OCI-LY3 (cell line): ENCODE data around the gene ZSCAN5B.

ENCODE experiments used
- H2AFZ ChIP-seq: fragments of 200-600, 300-600 bp; shearing (Covaris generic); 2 replicates; pipeline ENCODE4 v1.6.0; 2014; ENCODE audit warnings: antibody characterized with exemption, low read depth, low read length
- H3K27ac ChIP-seq: fragments of 200-600, 300-600 bp; sonication (generic); 2 replicates; pipeline ENCODE4 v1.5.1; 2014; ENCODE audit warnings: mild to moderate bottlenecking, low read length, moderate library complexity, mixed read lengths
- H3K27me3 ChIP-seq: fragments of 200-600, 300-600 bp; sonication (generic); 2 replicates; pipeline ENCODE4 v1.6.1; 2014; ENCODE audit warnings: low read depth, low read length, mixed read lengths
- H3K36me3 ChIP-seq: fragments of 200-600, 300-600 bp; sonication (generic); replicated peaks from 2 replicates; pipeline ENCODE3; 2014; ENCODE audit warnings: low read depth, low read length, mixed read lengths
- H3K4me1 ChIP-seq: fragments of 300-600, 200-600 bp; sonication (generic); 2 replicates; pipeline ENCODE4 v1.6.1; 2014; ENCODE audit warnings: low read length, mixed read lengths
- H3K4me2 ChIP-seq: fragments of 200-600, 300-600 bp; sonication (generic); 2 replicates; pipeline ENCODE4 v1.6.1; 2014; ENCODE audit warnings: low read length, mixed read lengths
- H3K4me3 ChIP-seq: fragments of 300-600, 200-600 bp; sonication (generic); 2 replicates; pipeline ENCODE4 v1.5.1; 2014; ENCODE audit warnings: antibody characterized with exemption, mild to moderate bottlenecking, low read length, moderate library complexity
- H3K79me2 ChIP-seq: fragments of 300-600, 200-600 bp; shearing (Covaris generic); 2 replicates; pipeline ENCODE4 v1.6.1; 2014; ENCODE audit warnings: mild to moderate bottlenecking, low read length, mixed read lengths
- H3K9ac ChIP-seq: fragments of 300-600, 200-600 bp; shearing (Covaris generic); 2 replicates; pipeline ENCODE4 v1.6.0; 2014; ENCODE audit warnings: mild to moderate bottlenecking, low read length, moderate library complexity
- H3K9me3 ChIP-seq: fragments of 200-600, 300-600 bp; shearing (Covaris generic); 2 replicates; pipeline ENCODE4 v1.6.1; 2014; ENCODE audit warnings: low read length, mixed read lengths; ENCODE audit not compliant: insufficient read depth
- H4K20me1 ChIP-seq: fragments of 200-600, 300-600 bp; sonication (generic); 2 replicates; pipeline ENCODE4 v1.6.1; 2016; ENCODE audit warnings: low read length, mixed read lengths; ENCODE audit not compliant: insufficient read depth
- EZH2phosphoT487 ChIP-seq: fragments of 200-600 bp; shearing (Covaris generic); IDR thresholded peaks from 2 replicates; pipeline ENCODE4 v1.6.1; 2018; ENCODE audit warnings: antibody characterized with exemption, mixed run types, low read depth
- TF ChIP-seq, protein P1 (sequence below): fragments of 200-600, 300-600 bp; sonication (generic); IDR thresholded peaks from 2 replicates; pipeline ENCODE4 v1.5.1; 2014; ENCODE audit warnings: antibody characterized with exemption, low read length, low read depth

ZSCAN5B gene

DNA sequence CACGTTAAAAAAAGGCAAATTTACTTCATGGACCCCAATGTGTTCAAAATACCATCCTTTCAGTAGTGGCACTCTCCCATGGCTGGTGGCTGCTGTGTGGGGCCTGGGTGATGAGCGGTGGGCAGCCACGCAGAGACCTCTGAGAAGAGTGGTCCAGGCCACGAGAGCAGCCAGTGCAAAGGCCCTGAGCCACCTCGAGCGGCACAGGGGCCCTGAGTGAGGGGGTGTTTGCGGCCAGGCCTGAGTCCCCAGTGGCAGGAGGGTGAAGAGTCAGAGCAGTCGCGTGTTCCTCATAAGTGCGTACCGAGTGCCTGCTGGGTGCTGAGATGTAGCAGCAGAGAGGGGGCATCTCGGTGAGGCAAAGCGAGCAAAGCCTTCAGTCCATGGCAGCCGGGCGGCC lies 49.5 kb downstream of the ZSCAN5B start:
- Histone ChIP-seq H3K9ac (no peak overlapping the region), H3K79me2 (peaks cover 56% of the 10 kb centered on the region), H3K36me3 (peaks cover 26% of the 10 kb centered on the region), H3K9me3 (no peaks in the 10 kb centered on the region), H3K4me3 (no peak overlapping the region), H3K4me2 (no peak overlapping the region), H3K27me3 (no peaks in the 10 kb centered on the region), H3K4me1 (no peaks in the 10 kb centered on the region), H2AFZ (no peak overlapping the region), H3K27ac (no peak overlapping the region), H4K20me1 (peaks cover 16% of the 10 kb centered on the region; the same call in 1 of the 2 replicates)
- TF ChIP-seq, protein P1, sequence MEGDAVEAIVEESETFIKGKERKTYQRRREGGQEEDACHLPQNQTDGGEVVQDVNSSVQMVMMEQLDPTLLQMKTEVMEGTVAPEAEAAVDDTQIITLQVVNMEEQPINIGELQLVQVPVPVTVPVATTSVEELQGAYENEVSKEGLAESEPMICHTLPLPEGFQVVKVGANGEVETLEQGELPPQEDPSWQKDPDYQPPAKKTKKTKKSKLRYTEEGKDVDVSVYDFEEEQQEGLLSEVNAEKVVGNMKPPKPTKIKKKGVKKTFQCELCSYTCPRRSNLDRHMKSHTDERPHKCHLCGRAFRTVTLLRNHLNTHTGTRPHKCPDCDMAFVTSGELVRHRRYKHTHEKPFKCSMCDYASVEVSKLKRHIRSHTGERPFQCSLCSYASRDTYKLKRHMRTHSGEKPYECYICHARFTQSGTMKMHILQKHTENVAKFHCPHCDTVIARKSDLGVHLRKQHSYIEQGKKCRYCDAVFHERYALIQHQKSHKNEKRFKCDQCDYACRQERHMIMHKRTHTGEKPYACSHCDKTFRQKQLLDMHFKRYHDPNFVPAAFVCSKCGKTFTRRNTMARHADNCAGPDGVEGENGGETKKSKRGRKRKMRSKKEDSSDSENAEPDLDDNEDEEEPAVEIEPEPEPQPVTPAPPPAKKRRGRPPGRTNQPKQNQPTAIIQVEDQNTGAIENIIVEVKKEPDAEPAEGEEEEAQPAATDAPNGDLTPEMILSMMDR: no peak
- TF ChIP-seq EZH2phosphoT487: no peak

GRCh38 chr19:56147307-56147706 lies 50.3 kb downstream of the ZSCAN5B start:
- Histone ChIP-seq H3K4me1 (0 out of 2 replicates have a peak, but pooled peaks cover 4% of the 10 kb centered on the region), H3K4me3 (no peak overlapping the region), H3K36me3 (peaks cover 33% of the 10 kb centered on the region), H3K79me2 (peaks cover 56% of the 10 kb centered on the region), H3K27ac (no peak overlapping the region), H4K20me1 (peaks cover 9% of the 10 kb centered on the region; the same call in 1 of the 2 replicates), H3K9ac (no peak overlapping the region), H2AFZ (no peak overlapping the region), H3K9me3 (no peaks in the 10 kb centered on the region), H3K4me2 (no peak overlapping the region), H3K27me3 (no peaks in the 10 kb centered on the region)
- TF ChIP-seq, protein P1: no peak

DNA sequence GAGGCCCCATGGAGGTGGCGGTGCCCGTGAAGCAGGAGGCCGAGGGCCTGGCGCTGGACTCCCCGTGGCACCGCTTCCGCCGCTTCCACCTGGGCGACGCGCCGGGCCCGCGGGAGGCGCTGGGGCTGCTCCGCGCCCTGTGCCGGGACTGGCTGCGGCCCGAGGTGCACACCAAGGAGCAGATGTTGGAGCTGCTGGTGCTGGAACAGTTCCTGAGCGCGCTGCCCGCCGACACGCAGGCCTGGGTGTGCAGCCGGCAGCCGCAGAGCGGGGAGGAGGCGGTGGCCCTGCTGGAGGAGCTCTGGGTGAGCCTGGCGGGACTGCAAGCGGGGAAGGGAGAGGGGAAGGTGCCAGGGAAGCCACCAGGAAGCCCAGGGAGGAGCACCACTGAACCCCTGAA lies 50.7 kb downstream of the ZSCAN5B start:
- Histone ChIP-seq H3K36me3 (peaks cover 33% of the 10 kb centered on the region), H4K20me1 (peaks cover 9% of the 10 kb centered on the region; the same call in 1 of the 2 replicates), H3K4me3 (no peak overlapping the region), H2AFZ (no peak overlapping the region), H3K79me2 (peaks cover 59% of the 10 kb centered on the region), H3K4me2 (no peak overlapping the region), H3K9me3 (no peaks in the 10 kb centered on the region), H3K4me1 (peaks cover 8% of the 10 kb centered on the region), H3K9ac (no peak overlapping the region), H3K27me3 (no peaks in the 10 kb centered on the region), H3K27ac (no peak overlapping the region)
- TF ChIP-seq EZH2phosphoT487: no peak
- TF ChIP-seq, protein P1: no peak

- Histone ChIP-seq H3K9ac (no peak overlapping the region), H2AFZ (no peak overlapping the region), H3K27me3 (no peaks in the 10 kb centered on the region), H4K20me1 (peaks cover 6% of the 10 kb centered on the region; the same call in 1 of the 2 replicates), H3K36me3 (peaks cover 33% of the 10 kb centered on the region), H3K27ac (no peak overlapping the region), H3K4me2 (no peak overlapping the region), H3K9me3 (no peaks in the 10 kb centered on the region), H3K4me1 (peaks cover 11% of the 10 kb centered on the region), H3K79me2 (peaks cover 59% of the 10 kb centered on the region), H3K4me3 (no peak overlapping the region)
- TF ChIP-seq EZH2phosphoT487: no peak
- TF ChIP-seq, protein P1: no peak
These were observed 51.9 kb downstream of the ZSCAN5B start for GRCh38 chr19:56145698-56146097.
